Left ventricle myocardium inferior (tissue), 1 donor: ENCODE results near the gene CHAC2. TPM values are rescaled to one million over a fixed set of nuclear protein-coding genes. Genes with fewer than 3 reads are reported as not detected.
"Not testable (repeated sequence)": the region's sequence is repeated elsewhere in the genome, so short reads cannot be mapped to it uniquely, and the experiment has no call there.

Experiments
- DNase-seq: peaks from one replicate; pipeline ENCODE4 v3.0.0-alpha.2; 2020
- H3K27ac ChIP-seq: fragments of 200-600 bp; replicated peaks from 2 replicates; pipeline ENCODE4 v1.8.0; 2021
- H3K27me3 ChIP-seq: fragments of 200-600 bp; 2 replicates; pipeline ENCODE4 v1.8.0; 2021; ENCODE audit warnings: low read depth
- H3K36me3 ChIP-seq: fragments of 200-600 bp; 2 replicates; pipeline ENCODE4 v1.8.0; 2021
- H3K4me1 ChIP-seq: fragments of 200-600 bp; 2 replicates; pipeline ENCODE4 v1.8.0; 2021
- H3K4me3 ChIP-seq: fragments of 200-600 bp; 2 replicates; pipeline ENCODE4 v1.8.0; 2021; ENCODE audit warnings: mild to moderate bottlenecking, moderate library complexity
- H3K9me3 ChIP-seq: fragments of 200-600 bp; replicated peaks from 2 replicates; pipeline ENCODE4 v1.8.0; 2021
- intact Hi-C: fragments of 100-400 bp; cut with micrococcal nuclease; formaldehyde crosslinking; loops from one replicate; pipeline ENCODE4 v1.11.0; 2022
- total RNA-seq: library from RNA; stranded (reverse); fragmentation: NEBNext Ultra II Directional; extraction: Animal tissue kit (Norgen Biotek cat#: 25700); gene quantifications from one replicate; pipeline ENCODE4 v1.2.1, GENCODE V29; 2021
- TF ChIP-seq, protein P1 (sequence below): fragments of 200-600 bp; IDR thresholded peaks from 2 replicates; pipeline ENCODE4 v1.8.0; 2021; ENCODE audit warnings: antibody characterized with exemption, mild to moderate bottlenecking, borderline replicate concordance
- donor health status: DM: no; HTN: yes; CAD: no; lungs with severe emphysema.

CHAC2 gene
- total RNA-seq, 1 donor from 2014 or later, result 3.8 TPM

- TF ChIP-seq, protein P1, sequence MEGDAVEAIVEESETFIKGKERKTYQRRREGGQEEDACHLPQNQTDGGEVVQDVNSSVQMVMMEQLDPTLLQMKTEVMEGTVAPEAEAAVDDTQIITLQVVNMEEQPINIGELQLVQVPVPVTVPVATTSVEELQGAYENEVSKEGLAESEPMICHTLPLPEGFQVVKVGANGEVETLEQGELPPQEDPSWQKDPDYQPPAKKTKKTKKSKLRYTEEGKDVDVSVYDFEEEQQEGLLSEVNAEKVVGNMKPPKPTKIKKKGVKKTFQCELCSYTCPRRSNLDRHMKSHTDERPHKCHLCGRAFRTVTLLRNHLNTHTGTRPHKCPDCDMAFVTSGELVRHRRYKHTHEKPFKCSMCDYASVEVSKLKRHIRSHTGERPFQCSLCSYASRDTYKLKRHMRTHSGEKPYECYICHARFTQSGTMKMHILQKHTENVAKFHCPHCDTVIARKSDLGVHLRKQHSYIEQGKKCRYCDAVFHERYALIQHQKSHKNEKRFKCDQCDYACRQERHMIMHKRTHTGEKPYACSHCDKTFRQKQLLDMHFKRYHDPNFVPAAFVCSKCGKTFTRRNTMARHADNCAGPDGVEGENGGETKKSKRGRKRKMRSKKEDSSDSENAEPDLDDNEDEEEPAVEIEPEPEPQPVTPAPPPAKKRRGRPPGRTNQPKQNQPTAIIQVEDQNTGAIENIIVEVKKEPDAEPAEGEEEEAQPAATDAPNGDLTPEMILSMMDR, result no peak
- intact Hi-C loops, result no loop called here
- DNase-seq, result no peak
Measured at GRCh38 chr2:53756644-53757043, 11.0 kb upstream of the CHAC2 start.

GRCh38 chr2:53757206-53757605 is 10.4 kb upstream of the CHAC2 start:
- peaks cover 43% of the 10 kb centered on the region for H3K36me3 ChIP-seq
- H3K9me3 ChIP-seq, result peaks cover 17% of the 10 kb centered on the region
- H3K27ac ChIP-seq, H3K4me1 ChIP-seq, intact Hi-C loops, DNase-seq, H3K27me3 ChIP-seq, H3K4me3 ChIP-seq: not testable (repeated sequence)

More at GRCh38 chr2:53756644-53757043, 11.0 kb upstream of the CHAC2 start:
- Histone ChIP-seq H3K4me3 (no peak overlapping the region), H3K27me3 (no peaks in the 10 kb centered on the region), H3K4me1 (peaks cover 4% of the 10 kb centered on the region), H3K27ac (no peak overlapping the region), H3K36me3 (peaks cover 40% of the 10 kb centered on the region), H3K9me3 (peaks cover 17% of the 10 kb centered on the region)

GRCh38 chr2:53765767-53766166 is 1.8 kb upstream of the CHAC2 start:
- no peak for DNase-seq
- H3K9me3 ChIP-seq, result no peaks in the 10 kb centered on the region
- H3K4me3 ChIP-seq, result no peak overlapping the region
- H3K4me1 ChIP-seq, result peaks cover 25% of the 10 kb centered on the region
- no peaks in the 10 kb centered on the region for H3K27me3 ChIP-seq
- intact Hi-C loops, result no loop called here
- H3K27ac ChIP-seq, result no peak overlapping the region
- TF ChIP-seq, protein P1, result no peak
- peaks cover 20% of the 10 kb centered on the region for H3K36me3 ChIP-seq

DNA sequence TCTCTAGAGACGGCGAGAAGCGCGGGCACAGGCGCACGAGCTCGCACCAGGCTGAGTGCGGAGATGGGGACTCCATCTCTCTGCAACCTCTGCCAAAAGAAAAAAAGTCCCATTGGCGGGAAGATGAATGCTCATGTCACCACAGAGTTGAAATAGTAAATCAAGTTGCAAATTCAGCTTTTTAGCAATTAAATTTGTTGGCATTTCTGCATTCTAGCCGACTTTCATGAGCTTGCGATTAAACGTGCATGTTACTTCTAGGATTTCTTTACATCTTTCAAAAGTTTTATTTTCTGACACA is 588 bp downstream of the CHAC2 start:
- H3K4me1 ChIP-seq, result peaks cover 25% of the 10 kb centered on the region
- H3K4me3 ChIP-seq, result peak overlapping the region; percentile 79
- DNase-seq, result no peak
- H3K27me3 ChIP-seq, result no peaks in the 10 kb centered on the region
- TF ChIP-seq, protein P1, result no peak
- H3K36me3 ChIP-seq, result peaks cover 7% of the 10 kb centered on the region
- H3K27ac ChIP-seq, result peak overlapping the region; percentile 85
- intact Hi-C loops, result no loop called here
- no peaks in the 10 kb centered on the region for H3K9me3 ChIP-seq

GRCh38 chr2:53769318-53769945 is 1.8 kb downstream of the CHAC2 start:
- TF ChIP-seq, protein P1, result no peak
- Histone ChIP-seq H3K9me3 (no peaks in the 10 kb centered on the region), H3K36me3 (no peaks in the 10 kb centered on the region), H3K27me3 (no peaks in the 10 kb centered on the region), H3K4me1 (peaks cover 25% of the 10 kb centered on the region), H3K27ac (no peak overlapping the region), H3K4me3 (no peak overlapping the region)
- no peak for DNase-seq
- intact Hi-C loops, result no loop called here

DNA sequence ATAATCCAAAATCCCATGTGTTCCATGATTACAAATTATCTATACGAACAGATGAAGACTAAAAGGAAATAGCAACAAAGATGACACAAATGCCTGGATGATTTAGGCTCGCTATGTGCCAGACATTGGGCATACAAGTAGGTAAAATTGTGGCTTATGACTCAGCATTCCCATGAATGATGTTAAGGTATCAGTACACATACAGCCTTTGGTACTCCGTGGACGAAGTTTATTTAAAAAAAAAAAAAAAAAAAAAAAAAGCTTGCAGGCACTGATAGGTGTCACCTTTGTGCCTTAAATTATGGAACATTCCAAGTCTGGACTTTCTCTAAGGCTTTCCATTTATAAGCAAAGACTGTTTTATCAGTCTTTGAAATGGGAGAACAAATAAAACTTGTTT is 2.7 kb downstream of the CHAC2 start:
- DNase-seq, result no peak
- intact Hi-C loops, result no loop called here
- Histone ChIP-seq H3K4me1 (peaks cover 25% of the 10 kb centered on the region), H3K27me3 (no peaks in the 10 kb centered on the region), H3K4me3 (no peak overlapping the region), H3K9me3 (no peaks in the 10 kb centered on the region), H3K36me3 (peaks cover under 1% of the 10 kb centered on the region), H3K27ac (no peak overlapping the region)
- TF ChIP-seq, protein P1, result no peak
